ENCODE data around the gene ZNRD2.

ZNRD2 gene

DNA sequence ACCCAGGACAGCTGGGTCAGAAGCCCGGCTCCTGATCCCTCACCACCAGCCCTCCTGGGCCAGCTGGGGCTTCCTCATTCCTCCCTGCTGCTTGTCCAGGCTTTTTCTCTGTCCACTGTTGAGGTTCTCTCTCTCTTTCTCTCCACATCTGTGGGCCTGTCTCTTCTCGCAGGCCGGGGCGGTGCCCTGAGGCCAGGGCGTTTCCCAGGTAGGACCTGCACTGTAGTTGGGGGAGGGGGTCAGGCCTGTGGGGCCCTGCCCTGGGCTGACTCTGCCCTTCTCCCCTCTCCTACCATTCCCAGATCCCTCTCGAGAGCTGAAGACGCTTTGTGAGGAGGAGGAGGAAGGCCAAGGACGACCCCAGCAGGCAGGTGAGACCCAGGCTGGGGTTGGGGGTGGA is 10.5 kb downstream of the ZNRD2 start:
- Mint-ChIP-seq H3K9me3 (ENCODE audit: low read depth) (no peaks in the 10 kb centered on the region), H3K4me1 (ENCODE audit: low read depth) (peaks cover 17% of the 10 kb centered on the region), H3K4me3 (no peak overlapping the region), H3K27me3 (no peaks in the 10 kb centered on the region), H3K36me3 (no peaks in the 10 kb centered on the region), H3K27ac (no peak overlapping the region)

GRCh38 chr11:65581928-65582327 is 11.7 kb downstream of the ZNRD2 start:
- Mint-ChIP-seq H3K4me3 (no peak overlapping the region), H3K9me3 (ENCODE audit: low read depth) (no peaks in the 10 kb centered on the region), H3K36me3 (no peaks in the 10 kb centered on the region), H3K27ac (no peak overlapping the region), H3K27me3 (no peaks in the 10 kb centered on the region), H3K4me1 (ENCODE audit: low read depth) (peaks cover 17% of the 10 kb centered on the region)

DNA sequence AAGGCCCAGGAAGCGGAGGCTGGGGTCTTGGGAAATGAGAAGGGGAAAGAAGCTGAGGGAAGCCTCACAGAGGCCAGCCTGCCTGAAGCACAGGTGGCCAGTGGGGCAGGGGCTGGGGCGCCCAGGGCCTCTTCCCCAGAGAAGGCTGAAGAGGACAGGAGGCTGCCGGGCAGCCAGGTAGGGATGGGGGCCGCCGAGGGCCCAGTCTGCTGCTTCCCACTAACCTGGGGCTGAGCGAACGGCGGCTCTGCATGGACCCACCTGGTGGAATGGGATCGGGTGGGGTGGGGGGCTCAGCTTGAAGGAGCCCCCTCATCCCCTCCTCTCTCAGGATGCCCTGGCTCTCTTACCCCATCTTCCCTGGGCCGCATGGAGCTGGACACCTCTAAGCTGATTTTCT is 13.3 kb downstream of the ZNRD2 start:
- peaks cover 20% of the 10 kb centered on the region for H3K4me1 Mint-ChIP-seq (ENCODE audit: low read depth)
- no peaks in the 10 kb centered on the region for H3K27me3 Mint-ChIP-seq
- no peak overlapping the region for H3K27ac Mint-ChIP-seq
- no peaks in the 10 kb centered on the region for H3K9me3 Mint-ChIP-seq (ENCODE audit: low read depth)
- H3K4me3 Mint-ChIP-seq: no peak overlapping the region
- H3K36me3 Mint-ChIP-seq: no peaks in the 10 kb centered on the region

- no peaks in the 10 kb centered on the region for H3K27me3 Mint-ChIP-seq
- H3K27ac Mint-ChIP-seq: no peak overlapping the region
- no peaks in the 10 kb centered on the region for H3K36me3 Mint-ChIP-seq
- H3K9me3 Mint-ChIP-seq (ENCODE audit: low read depth): no peaks in the 10 kb centered on the region
- peaks cover 23% of the 10 kb centered on the region for H3K4me1 Mint-ChIP-seq (ENCODE audit: low read depth)
- no peak overlapping the region for H3K4me3 Mint-ChIP-seq
Measured at GRCh38 chr11:65584106-65584505, 13.8 kb downstream of the ZNRD2 start.

DNA sequence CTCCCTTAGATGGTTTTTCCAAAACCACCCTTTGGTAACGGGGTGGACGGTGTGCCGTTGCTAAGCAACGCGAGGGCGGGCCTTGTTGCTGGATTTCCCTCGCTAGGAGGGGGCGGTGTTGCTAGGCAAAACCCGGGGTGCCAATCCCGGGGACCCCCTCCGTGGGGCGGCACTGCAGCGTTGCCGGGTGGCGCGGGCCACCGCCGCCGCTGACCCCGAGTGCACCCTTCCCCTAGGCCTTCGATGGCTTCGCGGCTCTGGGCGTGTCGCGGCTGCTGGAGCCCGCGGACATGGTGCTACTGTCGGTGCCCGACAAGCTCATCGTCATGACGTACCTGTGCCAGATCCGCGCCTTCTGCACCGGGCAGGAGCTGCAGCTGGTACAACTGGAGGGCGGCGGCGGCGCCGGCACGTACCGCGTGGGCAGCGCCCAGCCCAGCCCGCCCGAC is 14.5 kb downstream of the ZNRD2 start:
- Mint-ChIP-seq H3K4me1 (ENCODE audit: low read depth) (peaks cover 26% of the 10 kb centered on the region), H3K36me3 (no peaks in the 10 kb centered on the region), H3K27me3 (no peaks in the 10 kb centered on the region), H3K27ac (no peak overlapping the region), H3K9me3 (ENCODE audit: low read depth) (no peaks in the 10 kb centered on the region), H3K4me3 (no peak overlapping the region)

DNA sequence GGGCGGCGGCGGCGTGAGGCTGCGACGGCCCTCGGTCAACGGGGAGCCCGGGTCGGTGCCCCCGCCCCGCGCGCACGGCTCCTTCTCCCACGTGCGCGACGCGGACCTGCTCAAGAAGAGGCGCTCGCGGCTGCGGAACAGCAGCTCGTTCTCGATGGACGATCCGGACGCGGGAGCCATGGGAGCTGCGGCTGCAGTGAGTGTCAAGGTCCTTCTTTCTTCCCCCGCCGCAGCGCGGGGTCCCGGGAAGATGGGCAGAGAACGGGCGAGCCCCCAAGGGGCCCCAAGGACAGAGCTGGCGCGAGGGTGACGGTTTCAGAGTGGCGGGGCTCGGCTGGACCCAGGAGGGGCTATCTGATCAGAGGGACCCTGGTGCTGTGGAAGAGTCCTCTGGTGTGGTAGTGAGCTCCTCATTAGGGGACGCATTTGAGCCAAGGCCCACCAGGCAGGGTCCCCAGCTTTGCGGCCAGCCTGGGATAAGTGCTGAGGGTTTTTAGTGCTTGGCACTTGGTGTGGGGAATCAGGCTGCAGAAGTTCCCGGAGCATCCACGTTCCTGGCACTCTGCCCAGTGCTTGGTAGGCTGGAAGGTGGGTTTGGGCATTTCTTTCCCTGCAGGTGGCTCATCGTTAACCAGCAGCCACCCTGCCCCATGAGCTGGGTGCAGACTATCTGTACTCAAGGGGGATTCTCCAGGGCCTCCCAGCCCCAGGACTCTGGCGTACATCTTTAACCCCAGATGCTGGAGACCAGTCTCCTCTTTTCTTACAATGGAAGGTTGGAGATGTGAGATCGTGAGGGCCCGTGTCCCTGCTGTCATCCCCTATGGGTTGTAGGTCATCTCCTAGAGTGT is 15.3 kb downstream of the ZNRD2 start:
- H3K9me3 Mint-ChIP-seq (ENCODE audit: low read depth): no peaks in the 10 kb centered on the region
- H3K27me3 Mint-ChIP-seq: no peaks in the 10 kb centered on the region
- peaks cover 27% of the 10 kb centered on the region for H3K4me1 Mint-ChIP-seq (ENCODE audit: low read depth)
- no peak overlapping the region for H3K4me3 Mint-ChIP-seq
- H3K36me3 Mint-ChIP-seq: no peaks in the 10 kb centered on the region
- H3K27ac Mint-ChIP-seq: no peak overlapping the region

DNA sequence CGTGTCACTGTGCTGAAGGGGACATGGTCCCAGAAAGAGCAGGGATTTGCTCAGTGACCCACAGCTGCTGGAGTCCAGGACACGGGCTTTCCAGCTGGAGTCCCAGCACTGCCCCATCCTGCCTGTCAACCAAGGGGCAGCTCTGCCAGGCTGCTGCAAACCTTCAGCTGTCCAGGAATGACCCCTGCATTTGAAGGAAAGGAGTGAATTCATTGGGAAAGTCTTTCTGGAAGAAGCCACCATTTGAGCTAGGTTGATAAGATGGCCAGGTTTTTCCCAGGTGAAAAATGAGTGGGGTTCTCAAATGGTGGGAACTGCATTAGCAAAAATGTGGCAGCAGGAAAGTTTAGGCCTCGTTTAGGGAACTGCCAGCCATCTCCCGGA is 16.0 kb downstream of the ZNRD2 start:
- H3K4me3 Mint-ChIP-seq: no peak overlapping the region
- H3K27me3 Mint-ChIP-seq: no peaks in the 10 kb centered on the region
- peaks cover 27% of the 10 kb centered on the region for H3K4me1 Mint-ChIP-seq (ENCODE audit: low read depth)
- H3K36me3 Mint-ChIP-seq: no peaks in the 10 kb centered on the region
- peak overlapping the region; percentile 28 for H3K27ac Mint-ChIP-seq
- no peaks in the 10 kb centered on the region for H3K9me3 Mint-ChIP-seq (ENCODE audit: low read depth)

- Mint-ChIP-seq H3K27ac (peak overlapping the region; percentile 28), H3K36me3 (no peaks in the 10 kb centered on the region), H3K27me3 (no peaks in the 10 kb centered on the region), H3K9me3 (ENCODE audit: low read depth) (no peaks in the 10 kb centered on the region), H3K4me3 (no peak overlapping the region), H3K4me1 (ENCODE audit: low read depth) (peaks cover 27% of the 10 kb centered on the region)
Measured at GRCh38 chr11:65586676-65587075, 16.4 kb downstream of the ZNRD2 start.

- Mint-ChIP-seq H3K9me3 (ENCODE audit: low read depth) (no peaks in the 10 kb centered on the region), H3K4me1 (ENCODE audit: low read depth) (peaks cover 27% of the 10 kb centered on the region), H3K27ac (peak overlapping the region; percentile 83), H3K36me3 (no peaks in the 10 kb centered on the region), H3K4me3 (peak overlapping the region; percentile 66), H3K27me3 (no peaks in the 10 kb centered on the region)
Measured at GRCh38 chr11:65588199-65589054, 18.1 kb downstream of the ZNRD2 start.

DNA sequence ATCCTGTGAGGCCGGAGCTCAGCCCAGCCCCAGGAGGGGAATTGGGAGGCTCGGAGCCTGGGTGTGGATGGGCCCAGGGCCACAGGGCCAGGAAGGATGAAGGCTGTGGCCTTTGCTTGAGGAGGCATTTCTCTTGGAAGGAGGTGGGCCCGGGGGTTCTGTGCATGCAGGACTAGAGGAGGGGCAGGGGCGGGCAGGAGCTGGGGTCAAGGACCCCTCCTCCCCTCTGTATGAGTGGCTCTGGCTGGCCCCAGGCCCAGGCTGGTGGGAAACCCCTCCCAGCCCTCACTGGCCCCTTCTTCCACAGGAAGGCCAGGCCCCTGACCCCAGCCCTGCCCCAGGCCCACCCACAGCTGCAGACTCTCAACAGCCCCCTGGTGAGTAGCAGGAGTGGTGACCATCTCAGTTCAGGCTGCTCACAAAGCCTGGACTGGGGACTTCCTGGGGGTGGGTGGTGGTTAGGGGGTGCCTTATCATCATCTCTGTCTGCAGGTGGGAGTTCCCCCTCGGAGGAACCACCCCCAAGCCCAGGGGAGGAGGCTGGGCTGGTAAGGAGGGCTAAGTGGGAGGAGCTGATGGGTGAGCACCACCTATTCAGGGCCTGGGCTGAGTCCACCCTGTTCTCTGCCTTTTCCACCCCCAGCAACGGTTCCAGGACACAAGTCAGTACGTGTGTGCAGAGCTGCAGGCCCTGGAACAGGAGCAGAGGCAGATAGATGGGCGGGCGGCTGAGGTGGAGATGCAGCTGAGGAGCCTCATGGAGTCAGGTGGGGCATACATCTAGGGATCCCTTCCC is 19.4 kb downstream of the ZNRD2 start:
- no peaks in the 10 kb centered on the region for H3K9me3 Mint-ChIP-seq (ENCODE audit: low read depth)
- peaks cover 27% of the 10 kb centered on the region for H3K4me1 Mint-ChIP-seq (ENCODE audit: low read depth)
- H3K36me3 Mint-ChIP-seq: no peaks in the 10 kb centered on the region
- peak overlapping the region; percentile 83 for H3K27ac Mint-ChIP-seq
- H3K4me3 Mint-ChIP-seq: no peak overlapping the region
- H3K27me3 Mint-ChIP-seq: no peaks in the 10 kb centered on the region

GRCh38 chr11:65590240-65590738 is 20.0 kb downstream of the ZNRD2 start:
- H3K27me3 Mint-ChIP-seq: no peaks in the 10 kb centered on the region
- no peaks in the 10 kb centered on the region for H3K36me3 Mint-ChIP-seq
- H3K4me3 Mint-ChIP-seq: no peak overlapping the region
- H3K9me3 Mint-ChIP-seq (ENCODE audit: low read depth): no peaks in the 10 kb centered on the region
- peaks cover 31% of the 10 kb centered on the region for H3K4me1 Mint-ChIP-seq (ENCODE audit: low read depth)
- peak overlapping the region; percentile 43 for H3K27ac Mint-ChIP-seq

DNA sequence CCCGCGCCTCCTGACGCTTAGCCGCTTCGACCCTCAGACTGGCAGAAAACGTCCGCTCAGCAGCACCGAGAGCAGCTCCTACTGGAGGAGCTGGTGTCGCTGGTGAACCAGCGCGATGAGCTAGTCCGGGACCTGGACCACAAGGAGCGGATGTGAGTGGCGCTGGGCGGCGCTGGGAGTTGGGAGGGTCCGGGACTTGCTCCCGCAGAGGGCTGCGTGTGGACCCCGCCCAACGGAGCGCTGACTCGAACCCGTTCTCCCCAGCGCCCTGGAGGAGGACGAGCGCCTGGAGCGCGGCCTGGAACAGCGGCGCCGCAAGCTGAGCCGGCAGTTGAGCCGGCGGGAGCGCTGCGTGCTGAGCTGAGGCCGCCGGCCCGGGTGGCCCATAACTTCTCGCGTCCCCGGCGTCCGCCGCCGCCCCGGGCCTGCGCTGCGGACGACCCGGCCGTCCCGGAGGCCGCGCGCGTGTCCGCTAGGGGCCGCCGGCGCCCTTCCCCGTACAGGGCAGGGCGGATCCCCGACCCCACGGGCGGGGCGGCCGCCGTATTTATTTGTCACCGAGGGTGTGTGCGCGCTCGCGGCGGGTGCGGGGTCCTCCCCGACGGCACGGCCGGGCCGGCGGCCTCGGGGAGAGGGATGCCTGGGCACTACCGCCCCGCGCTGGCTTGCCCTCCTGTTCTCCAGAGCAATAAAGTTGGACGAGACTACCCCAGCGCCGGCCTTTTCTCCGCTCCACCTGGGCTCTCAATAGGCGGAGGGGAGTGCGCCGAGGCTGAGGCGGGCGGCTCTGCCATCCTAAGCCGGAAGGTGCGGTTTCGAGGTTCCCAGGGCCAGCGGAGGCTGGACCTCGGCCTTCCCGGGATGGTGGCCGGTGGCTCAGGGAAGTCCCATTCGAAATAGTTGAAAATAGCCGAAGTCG is 21.9 kb downstream of the ZNRD2 start:
- no peaks in the 10 kb centered on the region for H3K27me3 Mint-ChIP-seq
- peaks cover 30% of the 10 kb centered on the region for H3K4me1 Mint-ChIP-seq (ENCODE audit: low read depth)
- H3K4me3 Mint-ChIP-seq: no peak overlapping the region
- no peaks in the 10 kb centered on the region for H3K36me3 Mint-ChIP-seq
- H3K9me3 Mint-ChIP-seq (ENCODE audit: low read depth): no peaks in the 10 kb centered on the region
- H3K27ac Mint-ChIP-seq: no peak overlapping the region

DNA sequence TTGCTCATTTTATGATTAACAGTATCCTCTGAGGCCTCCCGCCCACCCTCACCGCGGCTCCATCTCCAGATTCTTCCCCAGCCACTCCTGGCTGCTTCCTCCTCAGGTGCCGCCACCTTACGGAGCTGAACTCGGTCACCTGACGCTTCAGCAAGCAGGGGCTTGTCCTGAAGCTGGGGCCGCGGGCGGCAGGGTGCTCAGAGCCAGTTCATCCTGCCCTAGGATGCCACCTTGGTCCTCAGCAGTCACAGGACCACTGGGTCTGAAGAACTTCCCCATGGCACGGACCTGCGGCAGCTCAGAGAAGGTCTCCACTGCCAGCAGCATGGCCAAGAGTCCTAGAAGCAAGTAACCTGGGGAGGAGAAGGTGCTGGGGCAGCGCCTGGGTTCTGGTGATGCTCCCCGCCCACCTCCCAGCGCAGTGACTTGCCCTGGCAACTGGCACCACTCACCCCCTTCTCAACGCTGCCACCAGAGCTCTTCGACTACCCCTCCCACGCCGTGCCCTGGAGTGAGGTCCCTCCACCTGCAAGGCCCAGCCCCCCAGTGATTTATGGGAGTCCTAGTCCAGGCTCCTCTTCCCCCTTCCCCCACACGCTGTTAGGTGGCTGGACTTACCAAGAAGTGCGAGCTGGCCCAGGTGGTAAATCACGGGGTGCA is 22.7 kb downstream of the ZNRD2 start:
- Mint-ChIP-seq H3K4me3 (no peak overlapping the region), H3K36me3 (no peaks in the 10 kb centered on the region), H3K4me1 (ENCODE audit: low read depth) (peaks cover 23% of the 10 kb centered on the region), H3K27me3 (no peaks in the 10 kb centered on the region), H3K27ac (no peak overlapping the region), H3K9me3 (ENCODE audit: low read depth) (no peaks in the 10 kb centered on the region)

All from activated naive CD8-positive, alpha-beta T cell (primary cell).